ENCODE measurements around the gene PDE11A. TPM values are rescaled to one million over a fixed set of nuclear protein-coding genes. Genes with fewer than 3 reads are reported as not detected.
A peak's percentile ranks its signal among the peaks of the same experiment; 100 is the strongest.

Gene PDE11A
- total RNA-seq, 1 experiment from 2014 or later = 0.61 TPM

DNA sequence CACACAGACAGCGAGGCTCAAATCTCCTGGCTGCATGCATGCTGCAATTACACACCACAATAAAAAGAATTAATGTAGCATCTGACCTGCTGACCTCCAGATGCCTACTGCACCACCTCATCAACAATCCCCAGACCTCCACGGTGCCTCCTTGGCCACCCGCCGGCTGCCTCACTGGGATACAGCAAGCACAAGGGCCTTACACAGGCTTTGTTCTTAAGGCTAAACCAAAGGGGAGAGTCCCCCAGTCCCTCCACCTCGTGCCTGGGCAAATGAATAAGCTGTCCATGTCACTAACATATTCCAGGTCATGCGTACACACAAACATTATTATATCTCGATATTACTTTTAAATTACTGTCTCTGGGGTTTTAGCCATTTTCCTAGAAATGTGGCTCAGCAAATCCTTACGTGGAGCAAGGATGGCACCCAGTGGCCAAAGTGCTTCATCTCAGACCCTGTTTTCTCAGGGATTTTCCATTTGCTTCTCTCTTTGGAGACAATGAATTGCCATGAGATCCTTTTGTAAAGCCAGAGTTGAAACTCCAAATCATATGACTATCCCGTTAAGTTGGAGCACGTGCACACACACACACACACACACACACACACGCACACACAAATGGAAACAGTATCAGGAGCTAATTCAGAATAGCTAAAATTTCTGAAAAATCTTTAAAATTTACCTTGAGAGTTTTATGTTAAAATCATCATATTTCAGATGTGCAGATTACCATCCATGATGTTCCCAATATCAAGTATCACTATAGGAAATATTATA is 313.8 kb downstream of the PDE11A start:
- Histone ChIP-seq H2AFZ (ENCODE audit: low read depth, low read length, poor library complexity, severe bottlenecking) (peak overlapping the region; percentile 55), H3K9me3 (ENCODE audit: control insufficient read depth in 1 of 2, insufficient read depth in 1 of 2, low read depth in 1 of 2, low read length in 2 of 2) (no peaks in the 10 kb centered on the region), H3K27me3 (ENCODE audit: insufficient read depth, low read length) (no peaks in the 10 kb centered on the region), H3K9ac (ENCODE audit: low read length) (no peak overlapping the region), H3K27ac (ENCODE audit: low read depth, low read length) (no peak overlapping the region), H3K79me2 (ENCODE audit: insufficient read depth, low read length) (no peaks in the 10 kb centered on the region), H3K4me2 (ENCODE audit: low read length) (no peak overlapping the region), H3K9me2 (ENCODE audit: insufficient read depth) (no peaks in the 10 kb centered on the region), H3K4me1 (ENCODE audit: control insufficient read depth in 1 of 2, insufficient read depth in 2 of 2, low read length in 2 of 2) (peaks cover 0 to 9% of the 10 kb centered on the region in 2 experiments; a peak in 2 of 4 replicates), H4K20me1 (ENCODE audit: insufficient read depth) (no peaks in the 10 kb centered on the region), H3K36me3 (ENCODE audit: control insufficient read depth in 1 of 2, insufficient read depth in 2 of 2, low read length in 2 of 2) (no peaks in the 10 kb centered on the region), H3K4me3 (replicated peaks in 1 of 2; ENCODE audit: low read depth in 1 of 2, low read length in 2 of 2) (no peak overlapping the region)
- no TSS peak for BruUV-seq (replicated peaks)
- ChIA-PET RAD21 (ENCODE audit: low non-redundant PET in 1 of 2, low total read pairs in 2 of 2, uncharacterized antibody in 2 of 2, unreplicated experiment in 2 of 2) (interaction anchor here in 1 of 2 experiments (0.7 kb wide), 1 partner anchor 345 kb away, joined by 3 read pairs; no protein-coding TSS in a partner anchor), POLR2A (no interaction called here), CTCF (interaction anchor here (1.0 to 2.3 kb wide), 4 partner anchors 154 to 595 kb away, joined by 3 to 7 read pairs (median 5); no protein-coding TSS in a partner anchor)
- DNase-seq (ENCODE audit: low read depth, low spot score) = peak; percentile 41
- no peak for TF ChIP-seq ZNF274 (IDR thresholded peaks at IDR 0.05; ENCODE audit: low read depth, low read length)
- TF ChIP-seq SP1 (IDR thresholded peaks at IDR 0.05; ENCODE audit: low read depth) = no peak
- no peak for TF ChIP-seq CBX3 (IDR thresholded peaks at IDR 0.05; ENCODE audit: low read depth)
- TF ChIP-seq ELF1 (IDR thresholded peaks at IDR 0.05; ENCODE audit: borderline replicate concordance, low read depth) = no peak
- TF ChIP-seq EGR1 (IDR thresholded peaks at IDR 0.05; ENCODE audit: low read depth) = no peak
- TF ChIP-seq REST (IDR thresholded peaks at IDR 0.05; ENCODE audit: low read depth) = no peak
- TF ChIP-seq FOSL1 (IDR thresholded peaks at IDR 0.05; ENCODE audit: low read depth) = no peak
- TF ChIP-seq POLR2A (IDR thresholded peaks at IDR 0.05; ENCODE audit: borderline replicate concordance, extremely low read depth, insufficient read depth, insufficient read length) = no peak
- TF ChIP-seq CTCF (IDR thresholded peaks at IDR 0.05 in 2 of 3, conservative IDR thresholded peaks at IDR 0.05 in 1 of 3; ENCODE audit: borderline replicate concordance in 1 of 3, insufficient read depth in 1 of 3, low read depth in 2 of 3, low read length in 2 of 3) = peak; percentile 37 to 65 (median 60); a peak in 5 of 6 replicates
- TF ChIP-seq RAD21 (IDR thresholded peaks at IDR 0.05; ENCODE audit: low read depth) = peak; percentile 84
- TF ChIP-seq TCF7L2 (IDR thresholded peaks at IDR 0.05; ENCODE audit: borderline replicate concordance, extremely low read depth, insufficient read depth, insufficient read length) = no peak
- intact Hi-C loops (cut with micrococcal nuclease) = loop anchor here (1.0 to 5.0 kb wide), 4 partner anchors 423 to 1631 kb away; partner anchors contain the start of gene HOXD8
- peak; percentile 57 for ATAC-seq
